Activated CD4-positive, CD25-positive, alpha-beta regulatory T cell treated with anti-CD3 and anti-CD28 coated beads, Interleukin-2, amount 50 U/mL, for 16 hours (primary cell): Measurements from ENCODE around the gene SNTG2.

Source experiments
- DNase-seq: peaks from one replicate; pipeline ENCODE4 v3.0.0-alpha.2; 2020; ENCODE audit warnings: low read depth, low spot score

Gene SNTG2

GRCh38 chr2:1049691-1050090, 99.0 kb downstream of the SNTG2 start:
- DNase-seq, result no peak

- no peak for DNase-seq
Measured at GRCh38 chr2:1051075-1051474, 100.4 kb downstream of the SNTG2 start.

- no peak for DNase-seq
Measured at GRCh38 chr2:1052771-1053191, 102.1 kb downstream of the SNTG2 start.

GRCh38 chr2:1053786-1054185, 103.1 kb downstream of the SNTG2 start:
- DNase-seq, result no peak

GRCh38 chr2:1054399-1054798, 103.8 kb downstream of the SNTG2 start:
- DNase-seq, result no peak

GRCh38 chr2:1055014-1055595, 104.5 kb downstream of the SNTG2 start:
- DNase-seq, result no peak

GRCh38 chr2:1060372-1060771, 109.7 kb downstream of the SNTG2 start:
- no peak for DNase-seq

GRCh38 chr2:1060987-1061386, 110.3 kb downstream of the SNTG2 start:
- DNase-seq, result no peak

- no peak for DNase-seq
Measured at GRCh38 chr2:1068241-1068640, 117.6 kb downstream of the SNTG2 start.

GRCh38 chr2:1068822-1069221, 118.2 kb downstream of the SNTG2 start:
- no peak for DNase-seq

GRCh38 chr2:1069847-1070246, 119.2 kb downstream of the SNTG2 start:
- DNase-seq, result no peak

- no peak for DNase-seq
Measured at GRCh38 chr2:1070601-1071000, 120.0 kb downstream of the SNTG2 start.

GRCh38 chr2:1071650-1072049, 121.0 kb downstream of the SNTG2 start:
- no peak for DNase-seq

GRCh38 chr2:1072250-1072649, 121.6 kb downstream of the SNTG2 start:
- DNase-seq, result no peak

- DNase-seq, result no peak
Measured at GRCh38 chr2:1077911-1078310, 127.3 kb downstream of the SNTG2 start.

GRCh38 chr2:1078326-1078725, 127.7 kb downstream of the SNTG2 start:
- no peak for DNase-seq

GRCh38 chr2:1079873-1080799, 129.5 kb downstream of the SNTG2 start:
- DNase-seq, result no peak

- DNase-seq, result no peak
Measured at GRCh38 chr2:1081451-1082225, 131.0 kb downstream of the SNTG2 start.

- no peak for DNase-seq
Measured at GRCh38 chr2:1082456-1083205, 132.0 kb downstream of the SNTG2 start.

- DNase-seq, result no peak
Measured at GRCh38 chr2:1088192-1088860, 137.7 kb downstream of the SNTG2 start.

- no peak for DNase-seq
Measured at GRCh38 chr2:1088940-1089339, 138.3 kb downstream of the SNTG2 start.
